IMR-90 (cell line): Measurements from ENCODE around the gene MRC1. TPM values are rescaled to one million over a fixed set of nuclear protein-coding genes. Genes with fewer than 3 reads are reported as not detected.

Experiments
- ATAC-seq: fragments of 200-7000 bp; cut with Tn5 transposase; 2 replicates; pipeline ENCODE4 v1.9.1; 2020; ENCODE audit warnings: low read depth, mild to moderate bottlenecking, moderate library complexity
- BruUV-seq: library from RNA; stranded (reverse); fragments of 400-500 nt; replicated peaks from 2 replicates; lab custom pipeline; 2021; lab: Mats Ljungman, UMichigan
- CTCF ChIA-PET: fragments of 300-600 bp; formaldehyde crosslinking; extraction: SDS; loops from one replicate; lab custom pipeline; 2021; ENCODE audit warnings: antibody characterized with exemption; lab: Yijun Ruan, JAX
- POLR2A ChIA-PET: fragments of 300-600 bp; sonication (Branson Sonifier 250); formaldehyde crosslinking; loops from one replicate; lab custom pipeline; 2022; ENCODE audit warnings: antibody characterized with exemption; ENCODE audit not compliant: unreplicated experiment; lab: Charles Lee
- DNase-seq: peaks from one replicate; pipeline ENCODE4 v3.0.0; 2013
- H2AFZ ChIP-seq: replicated peaks from 2 replicates; pipeline ENCODE3; 2013; ENCODE audit warnings: low read length, mild to moderate bottlenecking; ENCODE audit not compliant: poor library complexity
- H2AK5ac ChIP-seq: 2 replicates; pipeline ENCODE4 v1.6.1; 2013; ENCODE audit warnings: low read depth, low read length, inconsistent platforms
- H2AK9ac ChIP-seq: replicated peaks from 2 replicates; pipeline ENCODE3; 2013; ENCODE audit warnings: mild to moderate bottlenecking, low read depth, low read length, moderate library complexity; ENCODE audit not compliant: poor library complexity
- H2BK120ac ChIP-seq: 2 replicates; pipeline ENCODE4 v1.6.1; 2013; ENCODE audit warnings: low read depth, low read length, inconsistent platforms
- H2BK15ac ChIP-seq: 3 replicates; pipeline ENCODE4 v1.6.1; 2013; ENCODE audit warnings: low read depth, low read length, inconsistent platforms
- H2BK20ac ChIP-seq: 2 replicates; pipeline ENCODE4 v1.6.1; 2013; ENCODE audit warnings: low read depth, mild to moderate bottlenecking, inconsistent platforms, low read length, moderate library complexity
- H2BK5ac ChIP-seq: 2 replicates; pipeline ENCODE4 v1.6.1; 2013; ENCODE audit warnings: mild to moderate bottlenecking, low read depth, low read length, inconsistent platforms; ENCODE audit not compliant: poor library complexity, severe bottlenecking
- H3K14ac ChIP-seq: replicated peaks from 2 replicates; pipeline ENCODE4 v1.6.1; 2013; ENCODE audit warnings: low read depth, low read length, inconsistent platforms
- H3K18ac ChIP-seq: 2 replicates; pipeline ENCODE4 v1.6.1; 2013; ENCODE audit warnings: low read depth, low read length, control low read depth
- H3K23ac ChIP-seq: 2 replicates; pipeline ENCODE4 v1.6.1; 2013; ENCODE audit warnings: low read depth, low read length, inconsistent platforms
- H3K27ac ChIP-seq: 2 replicates; pipeline ENCODE4 v1.5.1; 2013; ENCODE audit warnings: mild to moderate bottlenecking, control low read depth, low read length; ENCODE audit not compliant: insufficient read depth
- H3K27me3 ChIP-seq: 2 replicates; pipeline ENCODE4 v1.6.1; 2013; ENCODE audit warnings: low read length; ENCODE audit not compliant: control insufficient read depth, insufficient read depth
- H3K36me3 ChIP-seq: 2 replicates; pipeline ENCODE4 v1.6.1; 2013; ENCODE audit warnings: low read length, mixed read lengths; ENCODE audit not compliant: control insufficient read depth, insufficient read depth
- H3K4ac ChIP-seq: 2 replicates; pipeline ENCODE4 v1.6.1; 2013; ENCODE audit warnings: low read depth, low read length, inconsistent platforms
- H3K4me1 ChIP-seq: 2 replicates; pipeline ENCODE4 v1.6.1; 2013; ENCODE audit warnings: low read length, mixed read lengths; ENCODE audit not compliant: control insufficient read depth, insufficient read depth
- H3K4me2 ChIP-seq: 2 replicates; pipeline ENCODE4 v1.6.1; 2013; ENCODE audit warnings: low read depth, mild to moderate bottlenecking, control low read depth, low read length, moderate library complexity
- H3K4me3 ChIP-seq: 2 replicates; pipeline ENCODE4 v1.5.1; 2013; ENCODE audit warnings: low read depth, mild to moderate bottlenecking, control low read depth, low read length, moderate library complexity; ENCODE audit not compliant: insufficient read depth
- H3K56ac ChIP-seq: 2 replicates; pipeline ENCODE4 v1.6.1; 2013; ENCODE audit warnings: low read length, inconsistent platforms; ENCODE audit not compliant: insufficient read depth; ENCODE audit errors: extremely low read depth
- H3K79me1 ChIP-seq, 2 experiments: 2 replicates each; pipeline ENCODE4 v1.6.1; 2013; ENCODE audit warnings: low read length in 2 of 2, inconsistent platforms in 1 of 2, low read depth in 1 of 2
- H3K9ac ChIP-seq: 2 replicates; pipeline ENCODE4 v1.6.1; 2013; ENCODE audit warnings: low read depth, low read length, control low read depth
- H3K9me1 ChIP-seq: 2 replicates; pipeline ENCODE4 v1.6.1; 2013; ENCODE audit warnings: low read length, inconsistent platforms; ENCODE audit not compliant: insufficient read depth
- H3K9me3 ChIP-seq: 2 replicates; pipeline ENCODE4 v1.6.1; 2013; ENCODE audit warnings: low read length; ENCODE audit not compliant: control insufficient read depth, insufficient read depth
- H4K20me1 ChIP-seq: 2 replicates; pipeline ENCODE4 v1.6.1; 2013; ENCODE audit warnings: low read length, inconsistent platforms; ENCODE audit not compliant: insufficient read depth
- H4K5ac ChIP-seq: 2 replicates; pipeline ENCODE4 v1.6.1; 2013; ENCODE audit warnings: mild to moderate bottlenecking, low read depth, low read length, control low read depth
- H4K8ac ChIP-seq, 2 experiments: 2 replicates each; pipeline ENCODE4 v1.6.1; 2013; ENCODE audit warnings: low read depth in 2 of 2, low read length in 2 of 2, control low read depth in 1 of 2, inconsistent platforms in 1 of 2
- H4K91ac ChIP-seq: 2 replicates; pipeline ENCODE4 v1.6.1; 2013; ENCODE audit warnings: low read depth, low read length, inconsistent platforms; ENCODE audit not compliant: insufficient read depth
- BHLHE40 ChIP-seq: fragments of 150-350 bp; IDR thresholded peaks from 2 replicates; pipeline ENCODE4 v1.6.1; 2016; ENCODE audit warnings: mild to moderate bottlenecking, low read depth, low read length
- CEBPB ChIP-seq: IDR thresholded peaks from 2 replicates; pipeline ENCODE4 v1.6.1; 2012; ENCODE audit warnings: low read depth, low read length, improper control_type of control experiment
- CHD1 ChIP-seq: IDR thresholded peaks from 2 replicates; pipeline ENCODE4 v1.6.1; 2012; ENCODE audit warnings: low read depth, low read length, improper control_type of control experiment
- CTCF ChIP-seq: conservative IDR thresholded peaks from 2 replicates; pipeline ENCODE4 v1.5.1; 2012; ENCODE audit warnings: mild to moderate bottlenecking, low read depth, low read length, improper control_type of control experiment
- FOS ChIP-seq: fragments of 150-350 bp; IDR thresholded peaks from 2 replicates; pipeline ENCODE4 v1.6.1; 2016; ENCODE audit warnings: low read depth, low read length
- MAFK ChIP-seq: IDR thresholded peaks from 2 replicates; pipeline ENCODE4 v1.6.1; 2012; ENCODE audit warnings: low read depth, low read length, improper control_type of control experiment
- MAZ ChIP-seq: IDR thresholded peaks from 2 replicates; pipeline ENCODE4 v1.6.1; 2012; ENCODE audit warnings: low read depth, mild to moderate bottlenecking, low read length, improper control_type of control experiment, moderate library complexity, borderline replicate concordance
- MXI1 ChIP-seq: IDR thresholded peaks from 2 replicates; pipeline ENCODE4 v1.6.1; 2012; ENCODE audit warnings: low read depth, mild to moderate bottlenecking, low read length, moderate library complexity, borderline replicate concordance
- NFE2L2 ChIP-seq: fragments of 150-350 bp; IDR thresholded peaks from 2 replicates; pipeline ENCODE4 v1.6.1; 2016; ENCODE audit warnings: low read depth, mild to moderate bottlenecking, low read length
- POLR2A ChIP-seq: IDR thresholded peaks from 2 replicates; pipeline ENCODE4 v1.6.1; 2012; ENCODE audit warnings: mild to moderate bottlenecking, low read depth, low read length
- RAD21 ChIP-seq: IDR thresholded peaks from 2 replicates; pipeline ENCODE4 v1.6.1; 2012; ENCODE audit warnings: low read length, improper control_type of control experiment
- RCOR1 ChIP-seq: IDR thresholded peaks from 2 replicates; pipeline ENCODE4 v1.6.1; 2012; ENCODE audit warnings: mild to moderate bottlenecking, low read length, improper control_type of control experiment; ENCODE audit not compliant: insufficient replicate concordance
- RFX5 ChIP-seq: IDR thresholded peaks from 2 replicates; pipeline ENCODE4 v1.8.0; 2012; ENCODE audit warnings: low read depth, mild to moderate bottlenecking, low read length, moderate library complexity
- SMC3 ChIP-seq: fragments of 150-350 bp; IDR thresholded peaks from 2 replicates; pipeline ENCODE4 v1.6.1; 2016; ENCODE audit warnings: low read depth, mild to moderate bottlenecking, antibody characterized with exemption, low read length, moderate library complexity
- USF2 ChIP-seq: fragments of 150-350 bp; IDR thresholded peaks from 2 replicates; pipeline ENCODE4 v1.6.1; 2017; ENCODE audit warnings: mild to moderate bottlenecking, antibody characterized with exemption, low read length, low read depth
- WGBS, 2 experiments: methylation state at CpG; one replicate each; pipeline versions ENCODE4 v1.1.5 to v1.1.7; 2013; ENCODE audit warnings: missing lambda C conversion rate in 2 of 2; ENCODE audit not compliant: insufficient read length in 1 of 2; ENCODE audit errors: extremely low coverage in 2 of 2; 5-methylcytosine and 5-hydroxymethylcytosine counted together
- dilution Hi-C: fragments of 300-500 bp; cut with HindIII; formaldehyde crosslinking; loops from one replicate; pipeline ENCODE4 v1.14.3; 2018; ENCODE audit warnings: low sequenced_read_pairs; ENCODE audit not compliant: unreplicated experiment
- in situ Hi-C: fragments of 300-500 bp; cut with MboI; formaldehyde crosslinking; loops from 3 replicates; pipeline ENCODE4 v1.14.3; 2019; ENCODE audit warnings: low sequenced_read_pairs, inconsistent platforms, mixed read lengths
- intact Hi-C: fragments of 100-400 bp; cut with micrococcal nuclease; formaldehyde crosslinking; loops from 2 replicates; pipeline ENCODE4 v1.10.0; 2022
- polyA plus RNA-seq, 3 experiments: library from polyadenylated mRNA; depleted of rRNA; stranded (reverse); fragments of >200 nt; gene quantifications; 2 replicates each; pipeline ENCODE4 v1.2.3, GENCODE V29; 2012; ENCODE audit warnings: low replicate concordance in 1 of 3
- total RNA-seq: library from RNA; depleted of rRNA; stranded (reverse); fragments of >200 nt; gene quantifications from 2 replicates; pipeline ENCODE4 v1.2.3, GENCODE V29; 2012
- TF ChIP-seq, protein P1 (sequence below): fragments of 150-350 bp; IDR thresholded peaks from 2 replicates; pipeline ENCODE4 v1.6.1; 2016; ENCODE audit warnings: low read depth, mild to moderate bottlenecking, low read length, moderate library complexity, borderline replicate concordance

The MRC1 gene
- total and polyA plus RNA-seq, 2 of the 4 experiments (the other 2 are of a cell fraction): not detected

DNA sequence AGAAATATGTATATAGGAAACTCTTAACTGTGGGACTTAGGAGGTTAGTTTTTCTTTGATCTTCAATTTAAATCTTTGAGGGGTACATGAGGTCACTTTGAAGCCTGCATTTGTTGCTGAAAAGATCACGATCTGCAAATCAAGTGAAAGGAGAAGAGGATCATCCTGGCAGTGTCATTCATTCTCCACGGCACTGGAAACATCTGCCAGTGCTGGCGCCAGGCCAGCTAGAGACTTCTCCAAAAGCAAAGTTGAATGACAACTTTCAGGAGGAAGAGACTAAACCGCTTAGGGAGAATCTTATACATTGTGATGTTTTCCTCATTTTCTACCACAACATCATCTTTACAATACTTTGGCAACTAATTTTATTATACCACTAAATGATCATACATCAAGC is 42.5 kb downstream of the MRC1 start:
- Histone ChIP-seq H2BK15ac (no peak overlapping the region), H3K4me1 (no peaks in the 10 kb centered on the region), H4K8ac (no peak overlapping the region), H3K14ac (no peak overlapping the region), H3K56ac (no peak overlapping the region), H3K4me2 (no peak overlapping the region), H3K9me3 (no peaks in the 10 kb centered on the region), H2BK20ac (no peak overlapping the region), H4K20me1 (no peaks in the 10 kb centered on the region), H3K4me3 (no peak overlapping the region), H3K27me3 (peaks cover 12% of the 10 kb centered on the region), H2AFZ (no peak overlapping the region), H2AK5ac (no peak overlapping the region), H4K5ac (no peak overlapping the region), H3K23ac (no peak overlapping the region), H3K9ac (no peak overlapping the region), H3K36me3 (no peaks in the 10 kb centered on the region), H3K27ac (no peak overlapping the region), H3K79me1 (no peaks in the 10 kb centered on the region), H2BK120ac (no peak overlapping the region), H3K18ac (no peak overlapping the region), H2AK9ac (no peak overlapping the region), H4K91ac (no peak overlapping the region), H3K4ac (no peak overlapping the region), H3K9me1 (no peaks in the 10 kb centered on the region), H2BK5ac (no peak overlapping the region)
- BruUV-seq: no TSS peak
- WGBS, 2 experiments: no CpG with 5 or more reads among the region's 4 CpGs
- ATAC-seq (no peak), DNase-seq (no peak)
- intact Hi-C loops (no loop called here), dilution Hi-C loops (no loop called here), in situ Hi-C loops (no loop called here)
- CTCF ChIA-PET: no interaction called here
- no peak for TF ChIP-seq CEBPB
- TF ChIP-seq, protein P1, sequence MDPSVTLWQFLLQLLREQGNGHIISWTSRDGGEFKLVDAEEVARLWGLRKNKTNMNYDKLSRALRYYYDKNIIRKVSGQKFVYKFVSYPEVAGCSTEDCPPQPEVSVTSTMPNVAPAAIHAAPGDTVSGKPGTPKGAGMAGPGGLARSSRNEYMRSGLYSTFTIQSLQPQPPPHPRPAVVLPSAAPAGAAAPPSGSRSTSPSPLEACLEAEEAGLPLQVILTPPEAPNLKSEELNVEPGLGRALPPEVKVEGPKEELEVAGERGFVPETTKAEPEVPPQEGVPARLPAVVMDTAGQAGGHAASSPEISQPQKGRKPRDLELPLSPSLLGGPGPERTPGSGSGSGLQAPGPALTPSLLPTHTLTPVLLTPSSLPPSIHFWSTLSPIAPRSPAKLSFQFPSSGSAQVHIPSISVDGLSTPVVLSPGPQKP: no peak
- no peak for TF ChIP-seq BHLHE40
- no peak for TF ChIP-seq FOS
- no peak for TF ChIP-seq MAFK
- TF ChIP-seq MAZ: no peak
- TF ChIP-seq RAD21: no peak
- TF ChIP-seq CHD1: no peak
- TF ChIP-seq MXI1: no peak
- no peak for TF ChIP-seq RCOR1
- no peak for TF ChIP-seq NFE2L2
- no peak for TF ChIP-seq POLR2A
- TF ChIP-seq CTCF: no peak
- no peak for TF ChIP-seq RFX5
- TF ChIP-seq SMC3: no peak
- TF ChIP-seq USF2: no peak
- POLR2A ChIA-PET: no interaction called here
